C4-2B (cell line): Measurements from ENCODE around the gene UGGT1.

Source experiments
- ZFX ChIP-seq: fragments of 450-650 bp; IDR thresholded peaks from 2 replicates; pipeline ENCODE4 v1.6.1; 2017
- TF ChIP-seq, protein P1 (sequence below): fragments of 450-650 bp; conservative IDR thresholded peaks from 2 replicates; pipeline ENCODE4 v1.5.1; 2017; ENCODE audit warnings: mild to moderate bottlenecking

DNA sequence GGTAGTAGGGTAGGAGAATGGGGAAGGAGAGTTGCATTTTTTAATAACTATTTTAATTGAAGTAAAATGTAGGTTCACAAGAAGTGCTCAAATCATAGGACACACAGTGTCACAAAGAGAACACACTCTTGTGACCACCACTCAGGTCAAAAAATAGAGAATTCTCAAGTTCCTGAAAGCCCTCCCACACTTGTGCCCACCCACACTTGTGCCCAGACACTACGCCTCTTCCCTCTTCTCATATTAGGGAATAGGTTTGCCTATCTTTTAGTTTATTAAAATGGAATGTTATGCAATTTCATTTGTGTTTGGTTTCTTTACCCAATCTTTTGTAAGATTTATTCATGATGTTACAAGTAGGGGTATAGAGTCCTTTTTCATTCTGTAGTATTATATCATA, 67.2 kb downstream of the UGGT1 start:
- TF ChIP-seq, protein P1, sequence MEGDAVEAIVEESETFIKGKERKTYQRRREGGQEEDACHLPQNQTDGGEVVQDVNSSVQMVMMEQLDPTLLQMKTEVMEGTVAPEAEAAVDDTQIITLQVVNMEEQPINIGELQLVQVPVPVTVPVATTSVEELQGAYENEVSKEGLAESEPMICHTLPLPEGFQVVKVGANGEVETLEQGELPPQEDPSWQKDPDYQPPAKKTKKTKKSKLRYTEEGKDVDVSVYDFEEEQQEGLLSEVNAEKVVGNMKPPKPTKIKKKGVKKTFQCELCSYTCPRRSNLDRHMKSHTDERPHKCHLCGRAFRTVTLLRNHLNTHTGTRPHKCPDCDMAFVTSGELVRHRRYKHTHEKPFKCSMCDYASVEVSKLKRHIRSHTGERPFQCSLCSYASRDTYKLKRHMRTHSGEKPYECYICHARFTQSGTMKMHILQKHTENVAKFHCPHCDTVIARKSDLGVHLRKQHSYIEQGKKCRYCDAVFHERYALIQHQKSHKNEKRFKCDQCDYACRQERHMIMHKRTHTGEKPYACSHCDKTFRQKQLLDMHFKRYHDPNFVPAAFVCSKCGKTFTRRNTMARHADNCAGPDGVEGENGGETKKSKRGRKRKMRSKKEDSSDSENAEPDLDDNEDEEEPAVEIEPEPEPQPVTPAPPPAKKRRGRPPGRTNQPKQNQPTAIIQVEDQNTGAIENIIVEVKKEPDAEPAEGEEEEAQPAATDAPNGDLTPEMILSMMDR, result no peak
- no peak for TF ChIP-seq ZFX
